HCT116 (cell line): ENCODE results near the gene PREP. TPM values are rescaled to one million over a fixed set of nuclear protein-coding genes. Genes with fewer than 3 reads are reported as not detected.

Experiments
- ATAC-seq: fragments of 200-7000 bp; cut with Tn5 transposase; 2 replicates; pipeline ENCODE4 v1.9.1; 2020; ENCODE audit warnings: mild to moderate bottlenecking, moderate library complexity
- BruUV-seq: library from RNA; stranded (reverse); fragments of 400-500 nt; replicated peaks from 2 replicates; lab custom pipeline; 2021; lab: Mats Ljungman, UMichigan
- CTCF ChIA-PET: fragments of 300-600 bp; sonication (Branson Sonifier 250); formaldehyde crosslinking; loops from one replicate; lab custom pipeline; 2021; ENCODE audit warnings: antibody characterized with exemption; lab: Charles Lee
- POLR2A ChIA-PET: fragments of 300-600, 350-600 bp; sonication (Branson Sonifier 250); formaldehyde crosslinking; loops from one replicate; lab custom pipeline; 2021; ENCODE audit warnings: antibody characterized with exemption; lab: Charles Lee
- RAD21 ChIA-PET, 2 experiments: fragments of 300-600 bp; sonication (Branson Sonifier 250); formaldehyde crosslinking; loops; one replicate each; lab custom pipeline; 2023; ENCODE audit warnings: low total read pairs in 2 of 2; ENCODE audit not compliant: uncharacterized antibody in 2 of 2, unreplicated experiment in 2 of 2, low non-redundant PET in 1 of 2; lab: Charles Lee
- DNase-seq: peaks from one replicate; pipeline ENCODE4 v3.0.0-alpha.2; 2010; ENCODE audit warnings: low read depth, low spot score
- H2AFZ ChIP-seq: fragments of 200-600 bp; shearing (Covaris generic), sonication (generic); 2 replicates; pipeline ENCODE4 v1.6.1; 2017; ENCODE audit warnings: low read depth, mixed run types, mixed read lengths, antibody characterized with exemption, low read length; ENCODE audit not compliant: poor library complexity, severe bottlenecking
- H3K27ac ChIP-seq: 2 replicates; pipeline ENCODE4 v1.5.1; 2012; ENCODE audit warnings: low read depth, low read length
- H3K27me3 ChIP-seq: fragments of 200-600 bp; sonication (generic); 2 replicates; pipeline ENCODE4 v1.6.1; 2016; ENCODE audit warnings: mixed run types, low read length, mixed read lengths; ENCODE audit not compliant: insufficient read depth
- H3K36me3 ChIP-seq, 2 experiments: fragments of 200-500 bp in 1 of 2; fragments of 200-600 bp in 1 of 2; sonication (Bioruptor generic) in 1 of 2; sonication (generic) in 1 of 2; 2 replicates each; pipeline versions ENCODE4 v1.5.1 to v1.6.1; 2014 to 2016; ENCODE audit warnings: low read length in 2 of 2, inconsistent platforms in 1 of 2, mixed read lengths in 1 of 2, mixed run types in 1 of 2; ENCODE audit not compliant: insufficient read depth in 2 of 2, control insufficient read depth in 1 of 2
- H3K4me1 ChIP-seq, 2 experiments: fragments of 200-600 bp in 1 of 2; sonication (generic) in 1 of 2; 2 replicates each; pipeline versions ENCODE4 v1.5.1 to v1.6.1; 2012 to 2017; ENCODE audit warnings: low read length in 2 of 2, inconsistent platforms in 1 of 2, mild to moderate bottlenecking in 1 of 2, mixed read lengths in 1 of 2, mixed run types in 1 of 2, moderate library complexity in 1 of 2; ENCODE audit not compliant: insufficient read depth in 2 of 2, control insufficient read depth in 1 of 2
- H3K4me2 ChIP-seq: fragments of 200-600 bp; sonication (generic); 2 replicates; pipeline ENCODE4 v1.6.1; 2017; ENCODE audit warnings: mixed run types, low read length, mixed read lengths
- H3K4me3 ChIP-seq, 2 experiments: fragments of 200-600 bp in 1 of 2; sonication (generic) in 1 of 2; replicated peaks in 1 of 2; 2 replicates each; pipeline ENCODE4 v1.5.1; 2011 to 2016; ENCODE audit warnings: low read length in 2 of 2, control low read depth in 1 of 2, low read depth in 1 of 2, mild to moderate bottlenecking in 1 of 2, mixed read lengths in 1 of 2, mixed run types in 1 of 2
- H3K79me2 ChIP-seq: fragments of 200-600 bp; sonication (generic); 2 replicates; pipeline ENCODE4 v1.6.1; 2017; ENCODE audit warnings: mild to moderate bottlenecking, mixed run types, low read length, moderate library complexity, mixed read lengths; ENCODE audit not compliant: insufficient read depth
- H3K9ac ChIP-seq: fragments of 200-600 bp; sonication (generic); 2 replicates; pipeline ENCODE4 v1.6.1; 2016; ENCODE audit warnings: low read length, mixed read lengths
- H3K9me2 ChIP-seq: fragments of 200-600 bp; sonication (generic), shearing (Covaris generic); 2 replicates; pipeline ENCODE4 v1.6.1; 2017; ENCODE audit warnings: mixed run types, mild to moderate bottlenecking, moderate library complexity; ENCODE audit not compliant: insufficient read depth
- H3K9me3 ChIP-seq, 2 experiments: fragments of 200-500 bp in 1 of 2; fragments of 200-600 bp in 1 of 2; sonication (Bioruptor generic) in 1 of 2; sonication (generic) in 1 of 2; 2 replicates each; pipeline ENCODE4 v1.6.1; 2014 to 2017; ENCODE audit warnings: low read length in 2 of 2, mixed read lengths in 2 of 2, inconsistent platforms in 1 of 2, low read depth in 1 of 2, mild to moderate bottlenecking in 1 of 2, mixed run types in 1 of 2, moderate library complexity in 1 of 2; ENCODE audit not compliant: control insufficient read depth in 1 of 2, insufficient read depth in 1 of 2
- H4K20me1 ChIP-seq: fragments of 200-600 bp; sonication (generic), shearing (Covaris generic); 2 replicates; pipeline ENCODE4 v1.6.1; 2017; ENCODE audit warnings: mixed run types, mild to moderate bottlenecking, moderate library complexity; ENCODE audit not compliant: insufficient read depth
- CEBPB ChIP-seq: IDR thresholded peaks from 2 replicates; pipeline ENCODE4 v1.6.1; 2012; ENCODE audit warnings: low read depth
- EGR1 ChIP-seq: IDR thresholded peaks from 2 replicates; pipeline ENCODE4 v1.6.1; 2012; ENCODE audit warnings: low read depth
- EZH2phosphoT487 ChIP-seq: fragments of 200-600 bp; IDR thresholded peaks from 2 replicates; pipeline ENCODE4 v1.6.1; 2018; ENCODE audit warnings: antibody characterized with exemption, borderline replicate concordance
- FOSL1 ChIP-seq: IDR thresholded peaks from 2 replicates; pipeline ENCODE4 v1.6.1; 2012; ENCODE audit warnings: low read depth
- POLR2A ChIP-seq: IDR thresholded peaks from 2 replicates; pipeline ENCODE4 v1.7.0; 2011; ENCODE audit warnings: borderline replicate concordance; ENCODE audit not compliant: insufficient read depth, insufficient read length; ENCODE audit errors: extremely low read depth
- POLR2AphosphoS5 ChIP-seq: IDR thresholded peaks from 2 replicates; pipeline ENCODE4 v1.6.1; 2011; ENCODE audit warnings: mild to moderate bottlenecking, low read depth, low read length, moderate library complexity
- RAD21 ChIP-seq: IDR thresholded peaks from 2 replicates; pipeline ENCODE4 v1.6.1; 2012; ENCODE audit warnings: low read depth, mild to moderate bottlenecking
- SRF ChIP-seq: IDR thresholded peaks from 2 replicates; pipeline ENCODE4 v1.6.1; 2012; ENCODE audit warnings: low read depth
- TCF7L2 ChIP-seq: IDR thresholded peaks from 2 replicates; pipeline ENCODE4 v1.7.0; 2011; ENCODE audit warnings: borderline replicate concordance, inconsistent platforms; ENCODE audit not compliant: insufficient read depth, insufficient read length; ENCODE audit errors: extremely low read depth
- YY1 ChIP-seq: IDR thresholded peaks from 2 replicates; pipeline ENCODE4 v1.6.1; 2011; ENCODE audit warnings: low read length, low read depth, moderate library complexity, mild to moderate bottlenecking; ENCODE audit not compliant: insufficient replicate concordance; ENCODE audit errors: extremely low read depth
- ZNF274 ChIP-seq: fragments of 200-500 bp; sonication (Bioruptor generic); IDR thresholded peaks from 2 replicates; pipeline ENCODE4 v1.6.1; 2014; ENCODE audit warnings: mild to moderate bottlenecking, low read depth, low read length, inconsistent platforms
- intact Hi-C: fragments of 100-400 bp; cut with micrococcal nuclease; formaldehyde crosslinking; loops from 2 replicates; pipeline ENCODE4 v1.10.0; 2022
- total RNA-seq: library from RNA; stranded (reverse); gene quantifications from one replicate; pipeline ENCODE4 v1.2.1, GENCODE V29; 2021; ENCODE audit not compliant: unreplicated experiment
- TF ChIP-seq, protein P1 (sequence below), 3 experiments: fragments of 200-600 bp in 1 of 3; sonication (generic) in 1 of 3; IDR thresholded peaks in 2 of 3; conservative IDR thresholded peaks in 1 of 3; 2 replicates each; pipeline ENCODE4 v1.5.1; 2012 to 2017; ENCODE audit warnings: low read depth in 2 of 3, low read length in 2 of 3, antibody characterized with exemption in 1 of 3, borderline replicate concordance in 1 of 3, control low read depth in 1 of 3, mild to moderate bottlenecking in 1 of 3, mixed read lengths in 1 of 3, mixed run types in 1 of 3, moderate library complexity in 1 of 3; ENCODE audit not compliant: insufficient read depth in 1 of 3
- TF ChIP-seq, protein P2 (sequence below): IDR thresholded peaks from 2 replicates; pipeline ENCODE4 v1.6.1; 2011; ENCODE audit warnings: mild to moderate bottlenecking, low read length, moderate library complexity; ENCODE audit not compliant: insufficient replicate concordance; ENCODE audit errors: extremely low read depth
- TF ChIP-seq, protein P3 (sequence below): IDR thresholded peaks from 2 replicates; pipeline ENCODE4 v1.6.1; 2012
- TF ChIP-seq, protein P4 (sequence below): IDR thresholded peaks from 2 replicates; pipeline ENCODE4 v1.6.1; 2012; ENCODE audit warnings: low read depth

The PREP gene
- total RNA-seq, 1 experiment from 2014 or later, result 53.5 TPM

DNA sequence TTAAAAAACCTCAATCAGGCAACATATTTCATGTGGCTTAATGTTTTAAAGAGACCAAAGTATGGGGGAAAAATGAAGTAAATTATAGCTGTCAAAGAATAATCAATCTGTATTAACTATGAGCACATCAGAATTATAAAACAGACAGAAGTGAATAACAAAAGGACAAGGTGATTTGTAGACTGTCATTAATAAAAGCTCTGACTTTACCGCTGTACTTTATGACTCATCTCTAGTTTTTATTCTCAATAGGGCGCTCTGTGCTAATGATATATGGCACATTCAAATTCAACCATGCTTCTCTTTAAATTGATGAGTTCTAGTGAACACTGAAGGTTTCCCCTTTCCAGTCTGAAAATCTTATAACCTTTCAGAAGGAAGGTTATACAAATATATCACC, 72.0 kb downstream of the PREP start (continued):
- TF ChIP-seq ZNF274 (no peak), RAD21 (no peak), POLR2AphosphoS5 (no peak), CEBPB (no peak)
- TF ChIP-seq, protein P1, sequence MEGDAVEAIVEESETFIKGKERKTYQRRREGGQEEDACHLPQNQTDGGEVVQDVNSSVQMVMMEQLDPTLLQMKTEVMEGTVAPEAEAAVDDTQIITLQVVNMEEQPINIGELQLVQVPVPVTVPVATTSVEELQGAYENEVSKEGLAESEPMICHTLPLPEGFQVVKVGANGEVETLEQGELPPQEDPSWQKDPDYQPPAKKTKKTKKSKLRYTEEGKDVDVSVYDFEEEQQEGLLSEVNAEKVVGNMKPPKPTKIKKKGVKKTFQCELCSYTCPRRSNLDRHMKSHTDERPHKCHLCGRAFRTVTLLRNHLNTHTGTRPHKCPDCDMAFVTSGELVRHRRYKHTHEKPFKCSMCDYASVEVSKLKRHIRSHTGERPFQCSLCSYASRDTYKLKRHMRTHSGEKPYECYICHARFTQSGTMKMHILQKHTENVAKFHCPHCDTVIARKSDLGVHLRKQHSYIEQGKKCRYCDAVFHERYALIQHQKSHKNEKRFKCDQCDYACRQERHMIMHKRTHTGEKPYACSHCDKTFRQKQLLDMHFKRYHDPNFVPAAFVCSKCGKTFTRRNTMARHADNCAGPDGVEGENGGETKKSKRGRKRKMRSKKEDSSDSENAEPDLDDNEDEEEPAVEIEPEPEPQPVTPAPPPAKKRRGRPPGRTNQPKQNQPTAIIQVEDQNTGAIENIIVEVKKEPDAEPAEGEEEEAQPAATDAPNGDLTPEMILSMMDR (IDR thresholded peaks at IDR 0.05 in 2 of 3, conservative IDR thresholded peaks at IDR 0.05 in 1 of 3; ENCODE audit: borderline replicate concordance in 1 of 3, insufficient read depth in 1 of 3, low read depth in 2 of 3, low read length in 2 of 3), result no peak

DNA sequence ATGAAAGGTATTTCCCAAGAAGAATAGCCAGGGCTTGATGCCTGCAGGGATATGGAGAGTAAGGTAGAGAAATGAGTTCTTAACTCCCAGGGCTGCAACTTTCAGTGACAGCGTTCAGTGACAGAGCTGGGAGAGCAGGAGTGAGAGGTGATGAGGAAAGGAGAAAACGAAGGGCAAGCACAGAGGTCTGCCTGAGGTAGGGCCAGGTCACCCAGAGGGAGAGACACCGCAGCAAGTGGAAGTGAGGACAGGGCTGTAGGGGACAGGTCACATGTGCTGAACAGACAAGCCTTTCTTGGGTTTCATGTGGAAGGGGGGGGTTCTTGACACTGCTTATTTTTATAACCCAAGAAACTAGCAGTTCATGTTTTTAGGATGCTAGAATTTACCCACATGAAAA, 72.5 kb downstream of the PREP start:
- no peaks in the 10 kb centered on the region for H3K36me3 ChIP-seq
- intact Hi-C loops, result no loop called here
- no TSS peak for BruUV-seq
- H3K4me2 ChIP-seq, result no peak overlapping the region
- POLR2A ChIA-PET, result no interaction called here
- H4K20me1 ChIP-seq, result no peaks in the 10 kb centered on the region
- no peaks in the 10 kb centered on the region for H3K9me3 ChIP-seq
- RAD21 ChIA-PET, result no interaction called here
- CTCF ChIA-PET, result no interaction called here
- TF ChIP-seq YY1, result no peak
- no peak for TF ChIP-seq POLR2AphosphoS5
- no peak for TF ChIP-seq SRF
- no peak for TF ChIP-seq FOSL1
- TF ChIP-seq, protein P2, sequence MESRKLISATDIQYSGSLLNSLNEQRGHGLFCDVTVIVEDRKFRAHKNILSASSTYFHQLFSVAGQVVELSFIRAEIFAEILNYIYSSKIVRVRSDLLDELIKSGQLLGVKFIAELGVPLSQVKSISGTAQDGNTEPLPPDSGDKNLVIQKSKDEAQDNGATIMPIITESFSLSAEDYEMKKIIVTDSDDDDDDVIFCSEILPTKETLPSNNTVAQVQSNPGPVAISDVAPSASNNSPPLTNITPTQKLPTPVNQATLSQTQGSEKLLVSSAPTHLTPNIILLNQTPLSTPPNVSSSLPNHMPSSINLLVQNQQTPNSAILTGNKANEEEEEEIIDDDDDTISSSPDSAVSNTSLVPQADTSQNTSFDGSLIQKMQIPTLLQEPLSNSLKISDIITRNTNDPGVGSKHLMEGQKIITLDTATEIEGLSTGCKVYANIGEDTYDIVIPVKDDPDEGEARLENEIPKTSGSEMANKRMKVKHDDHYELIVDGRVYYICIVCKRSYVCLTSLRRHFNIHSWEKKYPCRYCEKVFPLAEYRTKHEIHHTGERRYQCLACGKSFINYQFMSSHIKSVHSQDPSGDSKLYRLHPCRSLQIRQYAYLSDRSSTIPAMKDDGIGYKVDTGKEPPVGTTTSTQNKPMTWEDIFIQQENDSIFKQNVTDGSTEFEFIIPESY, result no peak
- no peak for TF ChIP-seq CEBPB
- TF ChIP-seq RAD21, result no peak
- TF ChIP-seq, protein P3, sequence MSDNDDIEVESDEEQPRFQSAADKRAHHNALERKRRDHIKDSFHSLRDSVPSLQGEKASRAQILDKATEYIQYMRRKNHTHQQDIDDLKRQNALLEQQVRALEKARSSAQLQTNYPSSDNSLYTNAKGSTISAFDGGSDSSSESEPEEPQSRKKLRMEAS, result no peak
- no peak for TF ChIP-seq TCF7L2
- TF ChIP-seq, protein P4, sequence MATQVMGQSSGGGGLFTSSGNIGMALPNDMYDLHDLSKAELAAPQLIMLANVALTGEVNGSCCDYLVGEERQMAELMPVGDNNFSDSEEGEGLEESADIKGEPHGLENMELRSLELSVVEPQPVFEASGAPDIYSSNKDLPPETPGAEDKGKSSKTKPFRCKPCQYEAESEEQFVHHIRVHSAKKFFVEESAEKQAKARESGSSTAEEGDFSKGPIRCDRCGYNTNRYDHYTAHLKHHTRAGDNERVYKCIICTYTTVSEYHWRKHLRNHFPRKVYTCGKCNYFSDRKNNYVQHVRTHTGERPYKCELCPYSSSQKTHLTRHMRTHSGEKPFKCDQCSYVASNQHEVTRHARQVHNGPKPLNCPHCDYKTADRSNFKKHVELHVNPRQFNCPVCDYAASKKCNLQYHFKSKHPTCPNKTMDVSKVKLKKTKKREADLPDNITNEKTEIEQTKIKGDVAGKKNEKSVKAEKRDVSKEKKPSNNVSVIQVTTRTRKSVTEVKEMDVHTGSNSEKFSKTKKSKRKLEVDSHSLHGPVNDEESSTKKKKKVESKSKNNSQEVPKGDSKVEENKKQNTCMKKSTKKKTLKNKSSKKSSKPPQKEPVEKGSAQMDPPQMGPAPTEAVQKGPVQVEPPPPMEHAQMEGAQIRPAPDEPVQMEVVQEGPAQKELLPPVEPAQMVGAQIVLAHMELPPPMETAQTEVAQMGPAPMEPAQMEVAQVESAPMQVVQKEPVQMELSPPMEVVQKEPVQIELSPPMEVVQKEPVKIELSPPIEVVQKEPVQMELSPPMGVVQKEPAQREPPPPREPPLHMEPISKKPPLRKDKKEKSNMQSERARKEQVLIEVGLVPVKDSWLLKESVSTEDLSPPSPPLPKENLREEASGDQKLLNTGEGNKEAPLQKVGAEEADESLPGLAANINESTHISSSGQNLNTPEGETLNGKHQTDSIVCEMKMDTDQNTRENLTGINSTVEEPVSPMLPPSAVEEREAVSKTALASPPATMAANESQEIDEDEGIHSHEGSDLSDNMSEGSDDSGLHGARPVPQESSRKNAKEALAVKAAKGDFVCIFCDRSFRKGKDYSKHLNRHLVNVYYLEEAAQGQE, result no peak
- no peak for TF ChIP-seq EGR1
- no peak for TF ChIP-seq ZNF274
- no peak for TF ChIP-seq EZH2phosphoT487
- TF ChIP-seq POLR2A, result no peak
- H3K27ac ChIP-seq, result peak overlapping the region; percentile 6
- peaks cover 47 to 52% of the 10 kb centered on the region in 2 experiments for H3K4me1 ChIP-seq
- no peak for DNase-seq
- H2AFZ ChIP-seq, result no peak overlapping the region
- H3K4me3 ChIP-seq, result no peak overlapping the region
- H3K27me3 ChIP-seq, result no peaks in the 10 kb centered on the region
- no peaks in the 10 kb centered on the region for H3K9me2 ChIP-seq
- ATAC-seq, result no peak
- no peaks in the 10 kb centered on the region for H3K79me2 ChIP-seq
- H3K9ac ChIP-seq, result no peak overlapping the region
